Measurements from ENCODE around the gene PLEKHO1.
"Not testable (repeated sequence)": the region's sequence is repeated elsewhere in the genome, so short reads cannot be mapped to it uniquely, and the experiment has no call there.

PLEKHO1 gene

DNA sequence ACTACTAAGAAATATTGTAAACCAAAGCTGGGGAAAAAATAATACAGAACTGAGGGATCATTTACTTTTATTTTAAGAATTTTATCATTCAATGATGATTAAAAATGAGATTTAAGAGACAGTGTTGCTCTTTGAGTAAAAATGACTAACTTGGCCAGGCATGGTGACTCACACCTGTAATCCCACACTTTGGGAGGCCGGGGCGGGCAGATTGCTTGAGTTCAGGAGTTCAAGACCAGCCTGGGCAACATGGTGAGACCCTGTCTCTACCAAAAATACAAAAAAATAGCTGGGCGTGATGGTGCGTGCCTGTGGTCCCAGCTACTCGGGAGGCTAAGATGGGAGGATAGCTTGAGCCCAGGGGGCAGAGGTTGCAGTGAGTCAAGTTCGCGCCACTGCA, 21.8 kb upstream of the PLEKHO1 start:
- H3K4me1 ChIP-seq, result no peaks in the 10 kb centered on the region
- no peaks in the 10 kb centered on the region for H3K27me3 ChIP-seq
- no peaks in the 10 kb centered on the region for H3K9me3 ChIP-seq
- no peaks in the 10 kb centered on the region; the same call in 1 of the 2 replicates for H3K36me3 ChIP-seq
- no peak overlapping the region for H3K4me3 ChIP-seq (ENCODE audit: low read depth, low read length)
- DNase-seq, result no peak
- TF ChIP-seq, protein P1, sequence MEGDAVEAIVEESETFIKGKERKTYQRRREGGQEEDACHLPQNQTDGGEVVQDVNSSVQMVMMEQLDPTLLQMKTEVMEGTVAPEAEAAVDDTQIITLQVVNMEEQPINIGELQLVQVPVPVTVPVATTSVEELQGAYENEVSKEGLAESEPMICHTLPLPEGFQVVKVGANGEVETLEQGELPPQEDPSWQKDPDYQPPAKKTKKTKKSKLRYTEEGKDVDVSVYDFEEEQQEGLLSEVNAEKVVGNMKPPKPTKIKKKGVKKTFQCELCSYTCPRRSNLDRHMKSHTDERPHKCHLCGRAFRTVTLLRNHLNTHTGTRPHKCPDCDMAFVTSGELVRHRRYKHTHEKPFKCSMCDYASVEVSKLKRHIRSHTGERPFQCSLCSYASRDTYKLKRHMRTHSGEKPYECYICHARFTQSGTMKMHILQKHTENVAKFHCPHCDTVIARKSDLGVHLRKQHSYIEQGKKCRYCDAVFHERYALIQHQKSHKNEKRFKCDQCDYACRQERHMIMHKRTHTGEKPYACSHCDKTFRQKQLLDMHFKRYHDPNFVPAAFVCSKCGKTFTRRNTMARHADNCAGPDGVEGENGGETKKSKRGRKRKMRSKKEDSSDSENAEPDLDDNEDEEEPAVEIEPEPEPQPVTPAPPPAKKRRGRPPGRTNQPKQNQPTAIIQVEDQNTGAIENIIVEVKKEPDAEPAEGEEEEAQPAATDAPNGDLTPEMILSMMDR (IDR thresholded peaks at IDR 0.05; ENCODE audit: low read depth, low read length), result no peak

DNA sequence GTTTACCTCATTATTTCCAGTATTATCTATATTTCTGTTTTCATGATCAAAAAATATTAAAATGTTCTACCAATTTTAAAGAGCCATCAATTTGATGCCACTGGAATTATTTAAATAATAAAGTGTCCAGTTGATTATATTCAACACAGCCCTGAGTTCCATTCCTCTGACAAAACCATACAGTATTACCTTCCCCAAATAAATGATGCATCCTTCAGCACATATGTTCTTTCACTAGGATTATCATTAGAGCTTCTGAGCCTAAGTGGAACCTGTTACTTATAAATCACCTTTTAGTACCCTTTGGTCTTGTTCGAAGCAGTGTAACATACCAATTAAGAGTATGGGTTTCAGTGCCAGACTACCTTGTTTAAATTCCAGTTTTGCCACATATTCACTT, 17.3 kb upstream of the PLEKHO1 start:
- Histone ChIP-seq H3K9me3 (no peaks in the 10 kb centered on the region), H3K27me3 (no peaks in the 10 kb centered on the region), H3K4me1 (no peaks in the 10 kb centered on the region), H3K4me3 (ENCODE audit: low read depth, low read length) (no peak overlapping the region), H3K36me3 (no peaks in the 10 kb centered on the region; the same call in 1 of the 2 replicates)
- DNase-seq, result no peak
- TF ChIP-seq, protein P1 (IDR thresholded peaks at IDR 0.05; ENCODE audit: low read depth, low read length), result no peak

DNA sequence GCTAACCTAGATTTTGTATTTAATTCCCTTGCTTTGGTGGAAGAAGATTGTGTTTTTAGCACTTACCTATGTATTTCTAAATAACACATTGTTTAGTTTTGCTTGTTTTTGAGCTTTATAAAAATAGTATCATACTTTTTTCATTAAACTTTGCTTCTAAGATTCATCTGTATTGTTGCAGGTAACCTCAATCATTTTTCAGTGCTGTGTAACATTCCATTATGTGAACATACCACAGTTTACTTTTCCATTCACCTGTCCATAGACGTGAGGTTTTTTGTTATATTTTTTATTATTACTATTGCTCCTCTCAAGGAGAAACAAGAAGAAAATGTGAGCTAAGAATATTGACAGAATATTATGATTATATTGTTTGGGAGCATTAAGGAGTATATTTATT, 15.2 kb upstream of the PLEKHO1 start:
- no peaks in the 10 kb centered on the region for H3K27me3 ChIP-seq
- H3K4me1 ChIP-seq, result no peaks in the 10 kb centered on the region
- no peak for DNase-seq
- no peak overlapping the region for H3K4me3 ChIP-seq (ENCODE audit: low read depth, low read length)
- TF ChIP-seq, protein P1 (IDR thresholded peaks at IDR 0.05; ENCODE audit: low read depth, low read length), result no peak
- H3K9me3 ChIP-seq, result no peaks in the 10 kb centered on the region
- no peaks in the 10 kb centered on the region for H3K36me3 ChIP-seq

DNA sequence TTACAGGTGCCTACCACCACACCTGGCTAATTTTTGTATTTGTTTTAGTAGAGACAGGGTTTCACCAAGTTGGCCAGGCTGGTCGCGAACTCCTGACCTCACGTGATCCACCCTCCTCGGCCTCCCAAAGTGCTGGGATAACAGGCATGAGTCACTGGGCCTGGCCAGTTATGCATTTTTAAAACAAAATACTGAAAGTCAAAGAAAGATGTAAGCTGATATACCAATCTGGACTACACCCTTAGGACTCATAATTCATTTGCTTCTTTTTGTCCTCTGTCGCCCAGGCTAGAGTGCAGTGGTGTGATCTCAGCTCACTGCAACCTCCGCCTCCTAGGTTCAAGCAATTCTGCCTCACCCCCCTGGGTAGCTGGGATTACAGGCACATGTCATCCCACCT, 14.3 kb upstream of the PLEKHO1 start:
- not testable (repeated sequence) for H3K4me3 ChIP-seq (ENCODE audit: low read depth, low read length); H3K36me3 ChIP-seq; H3K9me3 ChIP-seq; H3K4me1 ChIP-seq; H3K27me3 ChIP-seq; DNase-seq

DNA sequence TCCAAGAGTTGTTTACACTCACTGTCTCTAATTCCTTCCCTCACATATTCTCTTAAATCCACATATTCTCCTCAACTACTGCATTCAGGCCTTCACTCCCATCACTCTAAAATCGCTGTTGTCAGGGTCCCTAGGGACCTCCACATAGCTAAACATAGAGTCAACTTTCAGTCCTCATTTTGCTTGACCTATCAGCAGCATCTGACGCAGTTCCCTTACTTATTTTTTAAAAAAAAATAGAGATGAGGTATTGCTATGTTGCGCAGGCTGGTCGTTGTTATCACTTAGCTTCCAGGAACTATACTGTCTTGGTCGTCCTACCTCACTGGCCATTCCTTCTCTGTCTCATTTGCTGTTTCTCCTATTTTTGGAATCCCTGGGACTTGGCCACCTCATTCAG, 11.7 kb upstream of the PLEKHO1 start:
- TF ChIP-seq, protein P1 (IDR thresholded peaks at IDR 0.05; ENCODE audit: low read depth, low read length), result no peak

DNA sequence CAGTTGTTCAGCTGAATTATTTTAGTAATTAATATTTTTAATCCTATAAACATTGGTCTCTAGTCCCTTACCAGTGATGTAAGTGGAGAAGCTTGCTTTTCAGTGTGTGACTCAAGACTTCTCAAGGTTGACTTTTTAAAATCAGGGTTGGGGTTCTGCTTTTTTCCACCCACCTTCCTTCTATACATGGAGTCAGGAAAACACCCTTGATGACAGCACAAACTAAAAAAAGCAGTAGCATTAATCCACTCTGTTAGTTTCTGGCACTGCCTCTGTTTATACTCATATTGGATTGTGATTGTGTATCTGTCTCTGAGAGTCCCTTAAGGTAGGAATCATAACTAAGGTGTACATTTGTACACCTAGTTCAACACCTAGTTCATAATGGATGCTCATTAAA, 8.3 kb upstream of the PLEKHO1 start:
- Histone ChIP-seq H3K4me1 (no peaks in the 10 kb centered on the region; the same call in 1 of the 2 replicates), H3K4me3 (ENCODE audit: low read depth, low read length) (no peak overlapping the region), H3K9me3 (no peaks in the 10 kb centered on the region), H3K36me3 (peaks cover 4% of the 10 kb centered on the region), H3K27me3 (no peaks in the 10 kb centered on the region)
- TF ChIP-seq, protein P1 (IDR thresholded peaks at IDR 0.05; ENCODE audit: low read depth, low read length), result no peak
- no peak for DNase-seq

More for the DNA sequence above, 11.7 kb upstream of the PLEKHO1 start:
- Histone ChIP-seq H3K9me3 (no peaks in the 10 kb centered on the region), H3K36me3 (no peaks in the 10 kb centered on the region), H3K27me3 (no peaks in the 10 kb centered on the region), H3K4me3 (ENCODE audit: low read depth, low read length) (no peak overlapping the region), H3K4me1 (no peaks in the 10 kb centered on the region)
- no peak for DNase-seq

DNA sequence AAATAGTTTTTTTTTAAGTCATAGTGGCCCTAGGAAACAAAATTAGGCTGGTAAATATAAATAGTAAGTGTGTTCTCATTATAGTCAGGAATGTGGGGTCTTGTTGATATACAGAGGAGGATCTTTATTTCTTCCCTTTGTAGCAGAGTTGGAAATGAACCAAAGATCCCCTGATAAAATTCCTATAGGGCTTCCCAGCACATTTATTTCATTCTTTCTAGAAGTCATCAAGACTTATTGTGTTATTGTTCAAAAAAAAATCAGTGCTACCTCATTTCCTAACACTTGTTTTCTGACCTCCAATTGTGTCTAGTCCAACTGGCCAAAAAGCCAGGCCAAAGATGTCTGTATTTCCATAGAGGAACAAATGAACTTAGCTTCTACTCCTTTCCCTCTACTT, 7.6 kb upstream of the PLEKHO1 start:
- Histone ChIP-seq H3K27me3 (no peaks in the 10 kb centered on the region), H3K4me3 (ENCODE audit: low read depth, low read length) (no peak overlapping the region), H3K36me3 (peaks cover 4% of the 10 kb centered on the region), H3K9me3 (no peaks in the 10 kb centered on the region), H3K4me1 (no peaks in the 10 kb centered on the region; the same call in none of the 2 replicates)
- TF ChIP-seq, protein P1 (IDR thresholded peaks at IDR 0.05; ENCODE audit: low read depth, low read length), result no peak
- no peak for DNase-seq
